Caco-2 (cell line): ENCODE results near the gene SKIL. TPM values are rescaled to one million over a fixed set of nuclear protein-coding genes. Genes with fewer than 3 reads are reported as not detected.

ENCODE experiments used
- BruUV-seq: library from RNA; stranded (reverse); fragments of 400-500 nt; replicated peaks from 2 replicates; lab custom pipeline; 2021; lab: Mats Ljungman, UMichigan
- CTCF ChIA-PET: fragments of 300-600 bp; sonication (Branson Sonifier 250); formaldehyde crosslinking; loops from one replicate; lab custom pipeline; 2022; ENCODE audit warnings: antibody characterized with exemption; lab: Charles Lee
- POLR2A ChIA-PET: fragments of 300-600 bp; sonication (Branson Sonifier 250); formaldehyde crosslinking; loops from one replicate; lab custom pipeline; 2022; ENCODE audit warnings: antibody characterized with exemption; lab: Charles Lee
- DNase-seq, 2 experiments: peaks; one replicate each; pipeline versions ENCODE4 v3.0.0 to v3.0.0-alpha.2; 2020 to 2022
- H3K27me3 ChIP-seq: replicated peaks from 2 replicates; pipeline ENCODE4 v1.6.0; 2011; ENCODE audit warnings: low read length; ENCODE audit not compliant: control insufficient read depth, insufficient read depth
- H3K36me3 ChIP-seq: 2 replicates; pipeline ENCODE4 v1.5.1; 2011; ENCODE audit warnings: low read length; ENCODE audit not compliant: control insufficient read depth, insufficient read depth
- H3K4me1 ChIP-seq: fragments of 250-450 bp; sonication (Bioruptor Pico); 2 replicates; pipeline ENCODE4 v1.5.1; 2020; ENCODE audit warnings: mild to moderate bottlenecking
- H3K4me3 ChIP-seq: 2 replicates; pipeline ENCODE4 v1.5.1; 2011; ENCODE audit warnings: low read depth, mild to moderate bottlenecking, control low read depth, low read length
- H3K9me3 ChIP-seq: fragments of 250-450 bp; sonication (Bioruptor Pico); 2 replicates; pipeline ENCODE4 v1.5.1; 2020; ENCODE audit warnings: mild to moderate bottlenecking, moderate library complexity
- H3K27ac Mint-ChIP-seq: one replicate; pipeline ENCODE4 v1.8.0; 2022; ENCODE audit warnings: mixed read lengths; ENCODE audit not compliant: unreplicated experiment
- H3K27me3 Mint-ChIP-seq: one replicate; pipeline ENCODE4 v1.8.0; 2022; ENCODE audit warnings: mixed read lengths; ENCODE audit not compliant: insufficient read depth, unreplicated experiment
- H3K36me3 Mint-ChIP-seq: one replicate; pipeline ENCODE4 v1.8.0; 2022; ENCODE audit warnings: mild to moderate bottlenecking, mixed read lengths; ENCODE audit not compliant: insufficient read depth, unreplicated experiment
- H3K4me1 Mint-ChIP-seq: one replicate; pipeline ENCODE4 v1.8.0; 2022; ENCODE audit warnings: low read depth, mixed read lengths; ENCODE audit not compliant: unreplicated experiment
- H3K4me3 Mint-ChIP-seq: one replicate; pipeline ENCODE4 v1.8.0; 2022; ENCODE audit warnings: mild to moderate bottlenecking, moderate library complexity, mixed read lengths; ENCODE audit not compliant: unreplicated experiment
- H3K9me3 Mint-ChIP-seq: one replicate; pipeline ENCODE4 v1.8.0; 2022; ENCODE audit warnings: mixed read lengths; ENCODE audit not compliant: unreplicated experiment
- CTCF ChIP-seq, 2 experiments: fragments of 200-600 bp in 1 of 2; IDR thresholded peaks; 1 replicate in 1 of 2; 2 replicates in 1 of 2; pipeline versions ENCODE4 v1.5.1 to v1.8.0; 2011 to 2022; ENCODE audit warnings: antibody characterized with exemption in 1 of 2, control low read depth in 1 of 2, inconsistent platforms in 1 of 2, low read depth in 1 of 2, low read length in 1 of 2, mild to moderate bottlenecking in 1 of 2, moderate library complexity in 1 of 2; ENCODE audit not compliant: insufficient read depth in 1 of 2, severe bottlenecking in 1 of 2, unreplicated experiment in 1 of 2
- intact Hi-C: fragments of 100-400 bp; cut with micrococcal nuclease; formaldehyde crosslinking; loops from one replicate; pipeline ENCODE4 v1.10.0; 2022; ENCODE audit not compliant: unreplicated experiment
- total RNA-seq: library from RNA; stranded (reverse); gene quantifications from 2 replicates; pipeline ENCODE4 v1.2.3, GENCODE V29; 2022

The SKIL gene
- total RNA-seq, 1 experiment from 2014 or later: 19.6 TPM

- H3K9me3 Mint-ChIP-seq: no peaks in the 10 kb centered on the region
- no TSS peak for BruUV-seq
- TF ChIP-seq CTCF (IDR thresholded peaks at IDR 0.05; ENCODE audit: insufficient read depth in 1 of 2, low read depth in 1 of 2, low read length in 1 of 2, severe bottlenecking in 1 of 2, unreplicated experiment in 1 of 2): no peak
- ChIA-PET POLR2A (no interaction called here), CTCF (no interaction called here)
- H3K36me3 Mint-ChIP-seq: peaks cover 10% of the 10 kb centered on the region
- Histone ChIP-seq H3K4me1 (no peaks in the 10 kb centered on the region), H3K4me3 (no peak overlapping the region), H3K27me3 (no peaks in the 10 kb centered on the region), H3K36me3 (no peaks in the 10 kb centered on the region), H3K9me3 (no peaks in the 10 kb centered on the region)
- no peaks in the 10 kb centered on the region for H3K27me3 Mint-ChIP-seq
- no peaks in the 10 kb centered on the region for H3K4me1 Mint-ChIP-seq
- intact Hi-C loops: no loop called here
- no peak overlapping the region for H3K27ac Mint-ChIP-seq
- no peak overlapping the region for H3K4me3 Mint-ChIP-seq
- DNase-seq: no peak
Observed at GRCh38 chr3:170383567-170383966, 26.1 kb downstream of the SKIL start.

- Histone ChIP-seq H3K36me3 (no peaks in the 10 kb centered on the region), H3K9me3 (no peaks in the 10 kb centered on the region), H3K4me3 (no peak overlapping the region), H3K4me1 (no peaks in the 10 kb centered on the region), H3K27me3 (no peaks in the 10 kb centered on the region)
- ChIA-PET CTCF (no interaction called here), POLR2A (no interaction called here)
- TF ChIP-seq CTCF (IDR thresholded peaks at IDR 0.05; ENCODE audit: insufficient read depth in 1 of 2, low read depth in 1 of 2, low read length in 1 of 2, severe bottlenecking in 1 of 2, unreplicated experiment in 1 of 2): no peak
- no peak overlapping the region for H3K4me3 Mint-ChIP-seq
- H3K27me3 Mint-ChIP-seq: no peaks in the 10 kb centered on the region
- no TSS peak for BruUV-seq
- H3K4me1 Mint-ChIP-seq: no peaks in the 10 kb centered on the region
- intact Hi-C loops: no loop called here
- DNase-seq: no peak
- no peak overlapping the region for H3K27ac Mint-ChIP-seq
- peaks cover 10% of the 10 kb centered on the region for H3K36me3 Mint-ChIP-seq
- no peaks in the 10 kb centered on the region for H3K9me3 Mint-ChIP-seq
Observed at GRCh38 chr3:170386468-170386867, 29.0 kb downstream of the SKIL start.

GRCh38 chr3:170387950-170388349 is 30.4 kb downstream of the SKIL start:
- Mint-ChIP-seq H3K4me3 (no peak overlapping the region), H3K36me3 (peaks cover 10% of the 10 kb centered on the region), H3K27me3 (no peaks in the 10 kb centered on the region), H3K27ac (no peak overlapping the region), H3K9me3 (no peaks in the 10 kb centered on the region), H3K4me1 (no peaks in the 10 kb centered on the region)
- intact Hi-C loops: no loop called here
- BruUV-seq: no TSS peak
- Histone ChIP-seq H3K27me3 (no peaks in the 10 kb centered on the region), H3K4me1 (no peaks in the 10 kb centered on the region), H3K9me3 (no peaks in the 10 kb centered on the region), H3K36me3 (no peaks in the 10 kb centered on the region), H3K4me3 (no peak overlapping the region)
- no peak for TF ChIP-seq CTCF (IDR thresholded peaks at IDR 0.05; ENCODE audit: insufficient read depth in 1 of 2, low read depth in 1 of 2, low read length in 1 of 2, severe bottlenecking in 1 of 2, unreplicated experiment in 1 of 2)
- no peak for DNase-seq
- ChIA-PET POLR2A (no interaction called here), CTCF (no interaction called here)
